Renal cortex interstitium (tissue), 11 donors: ENCODE results near the gene TYW1B. TPM values are rescaled to one million over a fixed set of nuclear protein-coding genes. Genes with fewer than 3 reads are reported as not detected.
"Not testable (repeated sequence)": the region's sequence is repeated elsewhere in the genome, so short reads cannot be mapped to it uniquely, and the experiment has no call there.

Source experiments
- DNase-seq, 11 donors: peaks; one replicate each; pipeline ENCODE4 v3.0.0-alpha.2; 2013; ENCODE audit warnings: low read depth in 9 of 11, low spot score in 4 of 11; ENCODE audit errors: extremely low read depth in 1 of 11
- polyA plus RNA-seq, 3 donors: library from polyadenylated mRNA; unstranded; fragments of 120-200 nt; gene quantifications; one replicate each; pipeline ENCODE4 v1.2.1, GENCODE V29; 2013; ENCODE audit not compliant: insufficient read length in 3 of 3

TYW1B gene
- polyA plus RNA-seq, 3 donors = 3.8 to 6.8 (median 4.2) TPM

DNA sequence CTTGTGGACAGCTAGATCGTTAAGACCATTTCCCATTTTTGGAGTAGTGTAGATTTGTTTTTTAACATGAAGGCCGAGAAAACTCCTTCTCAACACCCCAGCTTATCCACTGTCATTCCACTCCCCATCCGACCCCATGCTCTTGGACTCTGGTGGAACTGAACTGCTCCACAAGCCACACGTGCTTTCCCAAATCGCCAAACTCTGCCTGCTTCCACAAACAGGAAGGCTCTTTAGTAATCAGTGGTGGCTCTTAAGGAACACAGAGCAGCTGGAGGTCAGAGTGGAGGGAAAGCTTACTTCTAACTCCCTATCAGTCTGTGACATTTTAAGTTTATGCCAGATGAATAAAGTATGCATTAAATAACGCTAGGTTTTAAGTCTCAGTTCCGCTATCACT lies 159.6 kb downstream of the TYW1B start:
- DNase-seq = not testable (repeated sequence)

DNA sequence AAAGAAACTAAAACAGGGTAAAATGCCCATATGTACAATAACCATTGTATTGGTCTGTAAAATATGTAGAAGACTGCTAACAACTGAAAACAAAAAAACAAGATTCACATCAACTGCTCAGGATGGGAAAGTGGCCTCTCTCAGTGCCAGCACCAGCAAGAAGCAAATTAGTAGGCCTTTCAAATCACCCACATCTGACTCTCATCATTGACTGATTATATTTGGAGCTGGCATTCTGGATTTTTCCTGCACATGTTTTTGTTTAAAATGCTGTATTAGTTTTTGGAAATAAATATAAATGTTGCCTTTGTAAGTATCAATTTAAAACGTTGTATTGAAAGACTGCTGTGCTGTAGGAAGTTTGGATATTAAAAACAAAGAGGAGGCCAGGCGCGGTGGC lies 161.0 kb downstream of the TYW1B start:
- not testable (repeated sequence) for DNase-seq

DNA sequence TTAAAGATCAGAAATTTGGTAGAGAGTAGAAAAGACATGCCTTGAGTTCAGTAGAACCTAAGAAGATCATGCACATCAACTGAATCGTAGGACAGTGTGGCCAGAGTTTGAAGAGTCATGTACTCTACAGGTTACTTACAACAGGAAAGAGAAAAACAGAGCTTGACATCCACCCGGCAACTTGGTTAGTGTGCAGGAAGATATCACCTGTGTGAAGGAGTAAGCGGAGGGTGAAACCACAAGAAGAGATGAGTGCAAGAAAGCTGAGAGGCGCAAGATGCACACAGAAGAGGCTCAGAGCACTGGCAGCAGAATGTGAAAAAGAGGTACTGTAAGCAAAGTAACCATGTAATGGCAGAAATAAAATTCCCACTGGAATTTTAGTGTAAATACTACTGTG lies 179.4 kb downstream of the TYW1B start:
- not testable (repeated sequence) for DNase-seq

DNA sequence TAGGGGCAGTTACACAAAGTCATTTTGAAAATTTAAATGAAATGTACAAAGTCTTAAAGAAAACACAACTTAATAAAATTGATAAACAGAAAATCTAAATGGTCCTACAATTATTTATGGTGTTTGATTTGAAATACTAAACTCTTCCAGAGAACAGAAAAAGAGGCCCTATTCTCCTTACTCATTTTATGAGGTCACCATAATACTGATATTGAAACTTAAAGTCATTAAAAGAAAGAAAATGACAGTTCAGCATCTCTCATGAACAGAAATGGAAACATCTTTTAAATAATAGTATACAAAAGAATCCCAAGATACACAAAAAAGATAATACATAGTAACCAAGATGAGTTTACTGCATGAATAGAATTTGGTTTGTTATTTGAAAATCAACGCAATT lies 184.3 kb downstream of the TYW1B start:
- not testable (repeated sequence) for DNase-seq

DNA sequence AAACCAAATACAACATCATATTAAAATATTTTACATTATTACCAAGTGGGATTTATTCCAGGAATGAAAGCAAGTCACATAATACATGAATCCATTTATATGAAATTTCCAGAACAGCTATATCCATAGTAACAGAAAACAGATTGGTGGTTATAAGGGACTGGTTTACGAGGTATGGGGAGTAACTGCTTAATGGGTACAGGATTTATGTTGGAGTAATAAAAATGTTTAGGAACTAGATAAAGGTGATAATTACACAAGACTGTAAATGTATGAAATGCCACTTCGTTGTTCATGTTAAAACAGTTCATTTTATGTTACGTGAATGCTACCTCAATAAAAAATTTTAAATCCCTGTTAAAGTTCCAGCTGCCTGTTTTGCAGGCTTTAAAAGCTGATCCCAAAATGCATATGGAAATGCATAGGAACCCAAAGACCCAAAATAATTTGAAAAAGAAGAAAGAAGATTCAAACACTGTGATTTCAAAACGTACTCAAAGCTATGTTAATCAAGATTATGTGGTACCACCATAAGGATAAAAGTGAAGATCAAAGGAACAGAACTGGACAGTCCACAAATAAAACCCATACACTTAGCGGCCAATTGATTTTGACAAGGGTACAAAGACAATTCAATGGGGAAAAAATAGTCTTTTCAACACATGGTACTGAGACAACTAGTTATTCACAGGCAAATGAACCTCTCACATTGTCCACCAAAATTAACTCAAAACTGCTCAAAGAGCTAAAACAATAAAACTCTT lies 186.3 kb downstream of the TYW1B start:
- DNase-seq = not testable (repeated sequence)

DNA sequence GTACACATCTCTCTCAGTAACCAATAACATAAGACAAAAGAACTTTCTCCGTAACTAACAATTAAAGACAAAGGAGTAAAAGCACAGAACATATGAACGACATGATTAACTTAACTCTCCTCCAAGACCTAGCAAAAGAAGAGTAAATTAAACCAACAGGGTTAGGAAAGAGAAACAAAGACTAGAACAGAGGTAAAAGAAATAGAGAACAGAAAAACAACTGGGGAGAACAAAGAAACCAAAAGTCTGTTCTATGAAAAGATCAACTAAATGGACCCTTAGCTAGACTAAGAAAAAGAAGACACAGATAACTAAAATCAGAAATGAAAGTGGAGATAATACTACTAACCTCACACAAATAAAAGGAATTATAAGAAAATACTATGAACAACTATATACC lies 187.3 kb downstream of the TYW1B start:
- DNase-seq = not testable (repeated sequence)

DNA sequence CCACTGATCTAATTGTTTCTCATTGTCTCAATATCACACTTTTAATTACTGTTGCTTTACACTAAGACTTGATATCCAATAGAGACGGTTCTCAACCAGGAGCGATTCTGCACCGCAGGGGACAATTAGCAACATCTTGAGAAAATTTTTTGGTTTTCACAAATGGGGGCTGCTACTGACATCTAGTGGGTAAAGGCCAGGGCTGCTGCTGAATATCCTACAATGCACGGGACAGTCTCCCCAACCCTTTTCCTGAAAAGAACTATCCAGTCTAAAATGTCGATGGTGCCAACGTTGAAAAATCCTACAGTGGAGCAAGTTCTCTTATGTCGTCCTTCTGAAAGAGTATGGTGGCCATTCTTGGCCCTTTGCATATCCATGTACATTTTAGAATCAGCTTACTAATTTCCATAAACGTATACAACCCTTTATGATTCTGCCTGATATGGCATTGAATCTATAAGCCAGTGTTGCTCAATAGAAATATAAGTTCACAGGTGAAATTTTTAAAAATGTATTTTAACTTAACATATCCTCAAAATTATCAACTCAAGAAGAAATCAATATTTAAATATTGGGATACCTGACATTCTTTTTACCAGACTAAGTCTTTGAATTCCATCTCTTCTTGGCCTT lies 192.6 kb downstream of the TYW1B start:
- not testable (repeated sequence) for DNase-seq

DNA sequence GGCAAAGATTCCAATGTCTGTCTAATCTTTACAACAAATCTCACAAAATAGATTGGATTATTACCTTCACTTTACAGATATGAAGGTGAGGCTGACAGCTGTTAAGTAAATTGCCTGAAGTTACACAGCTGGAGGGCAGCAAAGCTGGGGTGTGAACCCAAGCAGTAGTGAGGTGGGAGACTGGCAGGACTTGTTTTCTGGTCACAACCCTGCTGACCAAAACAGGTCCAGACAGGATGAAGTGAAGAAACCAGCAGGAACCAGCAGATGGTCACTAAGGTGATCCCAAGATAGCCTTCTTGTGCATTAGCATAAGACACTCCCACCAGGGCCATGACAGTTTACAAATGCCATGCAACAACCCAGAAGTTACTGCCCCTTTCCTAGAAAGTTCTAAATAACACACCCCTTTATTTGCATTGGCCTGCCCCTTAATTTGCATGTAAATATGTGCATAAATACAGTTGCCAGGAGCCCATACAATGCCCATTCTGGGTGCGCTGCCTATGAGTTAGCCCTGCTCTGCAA lies 195.2 kb downstream of the TYW1B start:
- DNase-seq = not testable (repeated sequence)

DNA sequence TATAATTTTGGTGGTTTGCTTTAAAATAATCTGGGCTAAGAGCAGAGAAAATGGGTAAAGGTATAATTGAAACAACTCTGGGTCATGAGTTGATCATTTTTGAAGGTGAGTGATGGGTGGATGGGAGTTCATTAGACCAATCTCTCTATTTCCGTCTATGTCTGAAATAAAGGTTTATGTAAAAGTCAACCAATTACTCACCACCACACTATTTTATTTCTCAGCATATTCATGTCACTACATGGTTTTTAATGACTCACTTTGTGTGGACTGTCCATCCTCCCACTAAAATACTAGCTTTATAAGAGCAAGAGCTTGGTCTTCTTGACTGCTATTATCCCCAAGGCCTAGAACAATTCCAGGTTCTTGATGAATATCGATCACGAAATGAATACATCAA lies 199.6 kb downstream of the TYW1B start:
- not testable (repeated sequence) for DNase-seq

DNA sequence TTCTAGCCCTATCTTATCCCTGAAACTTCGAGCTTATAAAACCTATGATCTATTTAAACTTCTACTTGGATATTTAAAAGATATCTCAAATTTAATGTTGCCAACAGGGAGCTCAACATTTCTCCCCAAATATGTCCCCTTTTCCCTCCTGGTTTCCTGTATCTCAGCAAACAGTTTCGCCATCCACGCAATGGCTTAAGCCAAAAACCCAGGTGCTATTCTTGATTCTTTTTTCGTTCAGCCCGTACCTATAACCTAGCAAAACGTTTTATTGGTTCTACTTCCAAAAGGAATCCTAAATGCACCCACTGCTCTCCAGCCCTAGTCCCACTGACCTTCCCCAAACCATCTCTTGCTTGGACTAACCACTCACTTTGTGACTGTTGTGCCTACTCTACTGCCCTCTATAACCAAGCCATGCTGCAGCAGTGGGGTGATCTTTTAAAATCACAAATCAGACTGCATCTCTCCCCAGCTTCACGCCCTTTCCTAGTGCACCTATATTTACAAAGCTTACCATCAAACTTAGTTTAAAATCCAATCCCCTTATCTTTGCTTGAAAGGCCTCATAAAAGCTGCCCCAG lies 201.5 kb downstream of the TYW1B start:
- DNase-seq = not testable (repeated sequence)

DNA sequence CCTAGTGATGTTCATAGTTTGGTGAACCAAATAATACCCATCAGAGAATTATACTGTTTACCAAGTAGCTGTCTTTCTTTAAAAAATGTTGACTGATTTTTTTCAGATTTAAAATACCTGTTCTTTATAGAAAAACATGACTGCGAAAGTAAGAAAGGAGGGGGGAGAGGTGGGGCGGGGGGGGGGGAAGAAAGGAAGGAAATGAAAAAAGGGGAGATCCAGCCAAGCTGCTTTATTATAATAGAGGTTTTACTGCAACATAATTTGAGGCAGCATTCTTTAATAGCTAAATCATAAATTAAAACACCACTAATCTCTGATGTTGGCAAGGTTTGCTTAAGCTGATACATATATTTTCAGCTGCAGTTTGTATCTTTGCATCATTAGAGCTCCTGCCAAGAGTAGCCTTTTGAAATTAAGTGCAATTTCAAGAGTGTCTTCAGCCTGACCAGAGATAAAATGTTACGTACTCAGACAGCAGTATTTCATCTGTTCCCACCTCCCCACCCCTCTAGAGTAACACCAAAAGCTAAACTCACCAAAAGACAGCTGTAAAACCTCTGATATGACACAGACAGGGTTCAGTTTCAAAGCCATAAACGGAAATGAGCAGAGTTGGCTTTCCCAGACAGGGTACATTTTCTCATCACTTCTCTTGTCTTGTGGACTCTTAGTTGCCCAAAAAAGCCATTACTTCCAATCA lies 202.1 kb downstream of the TYW1B start:
- DNase-seq = peak in 2 of 11 donors; percentile 8 to 9

DNA sequence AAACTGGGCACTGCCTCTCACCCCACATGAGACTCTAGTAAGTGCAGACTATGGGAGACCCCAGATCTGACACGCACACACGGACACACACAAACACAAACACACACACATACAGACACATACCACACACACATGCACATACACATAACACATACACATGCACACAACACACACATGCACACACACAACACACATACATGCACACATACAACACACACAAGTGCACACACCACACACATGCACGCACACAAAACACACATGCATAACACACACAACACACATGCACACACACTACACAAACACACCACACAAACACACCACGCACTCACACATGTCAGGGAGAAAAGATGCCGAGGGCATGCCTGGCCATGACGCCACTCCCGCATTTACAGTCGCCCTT lies 205.5 kb downstream of the TYW1B start:
- no peak for DNase-seq

DNA sequence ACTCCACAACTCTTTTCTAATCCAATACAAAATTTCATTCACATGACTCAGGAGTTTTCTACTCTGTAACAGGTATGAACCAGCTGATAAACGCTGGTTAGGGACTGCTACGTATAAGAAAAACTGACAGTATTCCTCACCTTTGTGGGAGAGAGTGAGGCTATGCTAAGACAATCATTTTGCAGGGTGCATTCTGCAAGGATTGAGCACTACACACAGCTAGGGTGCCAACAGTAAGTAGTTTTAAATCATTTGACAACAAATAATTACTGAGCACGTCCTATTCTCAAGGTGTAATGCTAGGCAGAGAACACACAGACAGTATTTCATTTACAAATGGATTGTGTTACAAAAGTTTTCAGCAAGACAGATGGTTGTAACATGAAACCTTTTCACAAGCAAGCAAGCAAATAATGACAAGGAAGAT lies 206.2 kb downstream of the TYW1B start:
- DNase-seq = not testable (repeated sequence)

DNA sequence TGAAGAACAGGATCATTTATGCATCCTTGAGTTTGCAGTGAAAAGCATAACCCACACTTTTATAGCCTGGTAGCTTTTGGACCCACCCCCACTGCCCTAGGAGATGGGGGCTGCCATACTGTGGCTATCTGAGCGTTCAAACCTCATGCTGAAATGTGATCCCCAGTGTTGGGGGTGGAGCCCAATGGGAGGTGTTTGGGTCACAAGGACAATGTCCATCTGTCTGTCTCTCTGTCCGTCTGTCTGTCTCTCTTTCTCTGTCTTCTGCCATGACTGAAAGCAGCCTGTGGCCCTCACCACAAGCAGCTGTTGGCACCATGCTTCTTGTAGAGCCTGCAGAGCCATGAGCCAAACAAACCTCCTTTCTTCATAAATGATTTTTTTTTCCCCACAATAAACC lies 207.1 kb downstream of the TYW1B start:
- DNase-seq = not testable (repeated sequence)

DNA sequence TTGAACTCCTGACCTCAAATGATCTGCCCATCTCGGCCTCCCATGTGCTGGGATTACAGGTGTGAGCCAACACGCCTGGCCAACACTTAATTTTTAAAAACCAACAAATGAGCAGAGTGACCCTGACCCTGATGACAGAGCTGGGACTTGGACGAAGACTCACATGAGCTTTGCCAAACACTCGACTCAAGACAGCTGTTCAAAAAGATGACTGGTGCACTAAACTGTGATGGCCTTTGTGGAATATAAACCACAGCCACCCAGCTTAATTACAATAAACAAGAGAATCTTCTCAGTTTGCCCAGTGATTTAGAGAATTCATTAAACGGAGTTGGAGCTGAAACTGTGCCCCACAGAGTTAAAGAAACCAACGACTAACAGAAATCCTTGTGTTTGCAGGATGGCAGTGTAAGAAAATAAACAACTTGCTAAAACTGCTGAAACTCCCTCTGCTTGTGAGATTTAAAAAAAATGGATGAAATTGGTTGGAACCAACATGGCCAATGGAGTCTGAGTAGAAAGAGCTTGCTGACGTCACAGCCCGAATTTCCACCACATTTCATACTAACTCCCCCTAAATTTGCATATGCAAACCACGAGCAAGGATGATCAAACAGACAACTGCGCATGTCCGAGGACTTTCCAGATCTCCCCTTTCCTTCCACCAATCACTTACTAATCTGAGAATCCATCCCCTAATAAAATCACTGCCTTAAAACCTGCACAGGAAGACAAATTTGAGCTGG lies 209.4 kb downstream of the TYW1B start:
- DNase-seq = peak in 4 of 11 donors; percentile 4 to 22 (median 14)

DNA sequence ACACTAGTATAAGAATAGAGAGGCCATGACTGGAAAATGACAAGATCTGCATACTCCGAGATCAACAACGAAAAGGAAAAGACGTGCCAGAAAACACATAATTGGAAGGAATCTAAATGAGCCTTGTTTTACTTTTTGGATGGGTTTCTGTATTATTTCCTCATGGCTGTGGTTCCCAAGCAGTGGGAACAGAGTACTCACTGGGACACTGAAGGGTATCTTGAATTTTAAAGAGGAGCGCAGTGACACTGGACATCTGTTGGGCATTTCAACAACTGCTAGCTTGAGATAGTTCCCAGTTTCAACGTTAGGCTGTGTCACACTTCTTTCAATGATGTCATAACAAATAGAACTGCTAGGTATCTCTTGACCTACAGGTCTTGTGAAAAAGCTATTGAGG lies 218.2 kb downstream of the TYW1B start:
- DNase-seq = not testable (repeated sequence)

DNA sequence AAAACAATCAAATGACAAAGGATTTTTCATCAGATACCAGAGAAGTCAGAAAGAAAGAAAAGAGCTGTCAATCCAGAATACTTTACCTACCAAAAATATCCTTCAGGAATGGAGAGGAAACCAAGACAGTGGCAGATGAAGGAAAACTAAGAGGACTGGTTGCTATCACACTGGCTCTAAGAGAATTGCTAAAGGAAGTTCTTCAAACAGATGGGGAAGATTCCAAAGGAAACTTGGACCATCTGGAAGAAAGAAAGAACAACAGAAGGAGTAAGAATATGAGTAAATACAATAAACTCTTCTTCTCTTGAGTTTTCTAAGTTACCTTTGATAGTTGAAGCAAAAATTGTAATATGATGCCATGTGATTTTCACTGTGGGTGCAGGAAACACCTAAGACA lies 220.0 kb downstream of the TYW1B start:
- not testable (repeated sequence) for DNase-seq

DNA sequence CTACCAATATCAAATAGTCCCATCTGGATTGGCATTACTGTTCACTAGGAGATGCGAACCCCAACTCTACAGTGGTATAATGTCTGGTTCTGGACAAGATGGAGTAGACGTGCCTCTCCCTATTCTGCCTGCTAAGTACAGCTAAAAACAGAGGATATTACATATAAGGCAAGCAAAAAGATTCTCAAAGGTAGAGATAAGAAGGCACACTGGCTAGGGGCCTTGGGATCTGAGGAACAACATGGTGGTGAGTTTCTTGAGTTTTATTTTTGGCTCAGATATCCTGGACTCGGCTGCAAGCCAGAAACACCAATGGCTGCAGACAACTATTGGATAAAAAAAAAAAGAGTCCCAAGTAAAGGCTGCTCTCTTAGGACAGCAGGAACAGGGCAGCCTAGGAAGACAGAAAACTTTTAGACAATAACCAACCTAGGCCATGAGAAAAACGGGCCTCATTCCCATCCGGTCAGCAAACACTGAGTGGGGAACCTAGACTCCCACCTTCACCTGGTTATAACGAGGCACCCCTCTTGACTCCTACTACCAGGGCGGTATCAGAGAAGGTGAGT lies 222.1 kb downstream of the TYW1B start:
- not testable (repeated sequence) for DNase-seq
